ENCODE data around the gene SCFD2.

DNA sequence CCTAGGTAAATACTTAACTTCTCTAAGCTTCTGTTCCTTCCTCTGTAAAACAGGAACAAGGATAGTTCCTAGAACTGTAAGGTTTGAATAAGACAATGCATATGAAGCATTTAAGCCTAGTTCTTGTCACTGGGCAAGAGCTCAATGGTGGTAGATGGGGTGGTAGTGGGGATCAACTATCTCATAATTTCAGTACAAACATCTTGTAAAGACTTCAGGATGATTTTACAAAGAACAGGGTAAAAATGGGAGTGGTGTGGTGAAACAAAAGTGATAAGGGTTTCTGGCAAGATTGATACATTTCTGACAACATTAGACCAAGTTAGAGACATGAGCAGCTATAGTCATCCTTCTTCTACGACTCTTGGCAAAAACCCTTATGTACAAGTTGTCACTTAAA lies 137.8 kb downstream of the SCFD2 start:
- TF ChIP-seq, protein P1, sequence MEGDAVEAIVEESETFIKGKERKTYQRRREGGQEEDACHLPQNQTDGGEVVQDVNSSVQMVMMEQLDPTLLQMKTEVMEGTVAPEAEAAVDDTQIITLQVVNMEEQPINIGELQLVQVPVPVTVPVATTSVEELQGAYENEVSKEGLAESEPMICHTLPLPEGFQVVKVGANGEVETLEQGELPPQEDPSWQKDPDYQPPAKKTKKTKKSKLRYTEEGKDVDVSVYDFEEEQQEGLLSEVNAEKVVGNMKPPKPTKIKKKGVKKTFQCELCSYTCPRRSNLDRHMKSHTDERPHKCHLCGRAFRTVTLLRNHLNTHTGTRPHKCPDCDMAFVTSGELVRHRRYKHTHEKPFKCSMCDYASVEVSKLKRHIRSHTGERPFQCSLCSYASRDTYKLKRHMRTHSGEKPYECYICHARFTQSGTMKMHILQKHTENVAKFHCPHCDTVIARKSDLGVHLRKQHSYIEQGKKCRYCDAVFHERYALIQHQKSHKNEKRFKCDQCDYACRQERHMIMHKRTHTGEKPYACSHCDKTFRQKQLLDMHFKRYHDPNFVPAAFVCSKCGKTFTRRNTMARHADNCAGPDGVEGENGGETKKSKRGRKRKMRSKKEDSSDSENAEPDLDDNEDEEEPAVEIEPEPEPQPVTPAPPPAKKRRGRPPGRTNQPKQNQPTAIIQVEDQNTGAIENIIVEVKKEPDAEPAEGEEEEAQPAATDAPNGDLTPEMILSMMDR (IDR thresholded peaks at IDR 0.05; ENCODE audit: low read depth, low read length) = no peak
- no peak for TF ChIP-seq EZH2phosphoT487 (IDR thresholded peaks at IDR 0.05; ENCODE audit: low read depth)
